ENCODE results near the gene ZDHHC7.

ZDHHC7 gene

DNA sequence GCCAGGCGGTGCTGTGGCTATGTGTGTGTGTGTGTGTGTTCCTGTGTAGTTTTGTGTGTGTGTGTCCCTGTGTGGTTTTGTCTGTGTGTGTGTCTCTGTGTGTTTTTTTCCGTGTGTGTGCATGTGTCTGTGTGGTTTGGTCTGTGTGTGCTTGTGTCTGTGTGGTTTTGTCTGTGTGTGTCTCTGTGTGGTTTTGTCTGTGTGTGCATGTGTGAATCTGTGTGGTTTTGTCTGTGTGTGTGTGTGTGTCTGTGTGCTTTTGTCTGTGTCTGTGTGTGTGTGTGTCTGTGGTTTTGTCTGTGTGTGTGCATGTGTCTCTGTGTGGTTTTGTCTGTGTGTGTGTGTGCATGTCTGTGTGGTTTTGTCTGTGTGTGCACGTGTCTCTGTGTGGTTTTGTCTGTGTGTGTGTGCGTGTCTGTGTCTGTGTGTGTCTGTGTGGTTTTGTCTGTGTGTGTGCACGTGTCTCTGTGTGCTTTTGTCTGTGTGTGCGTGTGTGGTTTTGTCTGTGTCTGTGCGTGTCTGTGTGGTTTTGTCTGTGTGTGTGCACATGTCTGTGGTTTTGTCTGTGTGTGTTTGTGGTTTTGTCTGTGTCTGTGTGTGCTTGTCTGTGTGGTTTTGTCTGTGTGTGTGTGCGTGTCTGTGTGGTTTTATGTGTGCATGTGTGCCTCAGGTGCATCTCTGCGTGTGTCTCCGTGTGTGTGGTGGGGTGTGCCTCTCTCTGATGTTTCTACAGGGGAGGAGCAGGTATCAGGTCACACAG lies 62.3 kb downstream of the ZDHHC7 start:
- TF ChIP-seq, protein P1, sequence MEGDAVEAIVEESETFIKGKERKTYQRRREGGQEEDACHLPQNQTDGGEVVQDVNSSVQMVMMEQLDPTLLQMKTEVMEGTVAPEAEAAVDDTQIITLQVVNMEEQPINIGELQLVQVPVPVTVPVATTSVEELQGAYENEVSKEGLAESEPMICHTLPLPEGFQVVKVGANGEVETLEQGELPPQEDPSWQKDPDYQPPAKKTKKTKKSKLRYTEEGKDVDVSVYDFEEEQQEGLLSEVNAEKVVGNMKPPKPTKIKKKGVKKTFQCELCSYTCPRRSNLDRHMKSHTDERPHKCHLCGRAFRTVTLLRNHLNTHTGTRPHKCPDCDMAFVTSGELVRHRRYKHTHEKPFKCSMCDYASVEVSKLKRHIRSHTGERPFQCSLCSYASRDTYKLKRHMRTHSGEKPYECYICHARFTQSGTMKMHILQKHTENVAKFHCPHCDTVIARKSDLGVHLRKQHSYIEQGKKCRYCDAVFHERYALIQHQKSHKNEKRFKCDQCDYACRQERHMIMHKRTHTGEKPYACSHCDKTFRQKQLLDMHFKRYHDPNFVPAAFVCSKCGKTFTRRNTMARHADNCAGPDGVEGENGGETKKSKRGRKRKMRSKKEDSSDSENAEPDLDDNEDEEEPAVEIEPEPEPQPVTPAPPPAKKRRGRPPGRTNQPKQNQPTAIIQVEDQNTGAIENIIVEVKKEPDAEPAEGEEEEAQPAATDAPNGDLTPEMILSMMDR (IDR thresholded peaks at IDR 0.05; ENCODE audit: poor library complexity, severe bottlenecking), result no peak
- H3K27ac ChIP-seq (ENCODE audit: poor library complexity, severe bottlenecking), result no peak overlapping the region
- no peaks in the 10 kb centered on the region for H3K27me3 ChIP-seq (ENCODE audit: insufficient read depth, poor library complexity, severe bottlenecking)
- ATAC-seq (ENCODE audit: low read depth) (no peak), DNase-seq (ENCODE audit: low spot score) (no peak)
- no peaks in the 10 kb centered on the region for H3K9me3 ChIP-seq (ENCODE audit: severe bottlenecking)
- H3K4me3 ChIP-seq (ENCODE audit: severe bottlenecking), result no peak overlapping the region
- no peaks in the 10 kb centered on the region for H3K4me1 ChIP-seq (ENCODE audit: insufficient read depth, poor library complexity, severe bottlenecking)
- H3K36me3 ChIP-seq (ENCODE audit: low read depth), result no peaks in the 10 kb centered on the region

DNA sequence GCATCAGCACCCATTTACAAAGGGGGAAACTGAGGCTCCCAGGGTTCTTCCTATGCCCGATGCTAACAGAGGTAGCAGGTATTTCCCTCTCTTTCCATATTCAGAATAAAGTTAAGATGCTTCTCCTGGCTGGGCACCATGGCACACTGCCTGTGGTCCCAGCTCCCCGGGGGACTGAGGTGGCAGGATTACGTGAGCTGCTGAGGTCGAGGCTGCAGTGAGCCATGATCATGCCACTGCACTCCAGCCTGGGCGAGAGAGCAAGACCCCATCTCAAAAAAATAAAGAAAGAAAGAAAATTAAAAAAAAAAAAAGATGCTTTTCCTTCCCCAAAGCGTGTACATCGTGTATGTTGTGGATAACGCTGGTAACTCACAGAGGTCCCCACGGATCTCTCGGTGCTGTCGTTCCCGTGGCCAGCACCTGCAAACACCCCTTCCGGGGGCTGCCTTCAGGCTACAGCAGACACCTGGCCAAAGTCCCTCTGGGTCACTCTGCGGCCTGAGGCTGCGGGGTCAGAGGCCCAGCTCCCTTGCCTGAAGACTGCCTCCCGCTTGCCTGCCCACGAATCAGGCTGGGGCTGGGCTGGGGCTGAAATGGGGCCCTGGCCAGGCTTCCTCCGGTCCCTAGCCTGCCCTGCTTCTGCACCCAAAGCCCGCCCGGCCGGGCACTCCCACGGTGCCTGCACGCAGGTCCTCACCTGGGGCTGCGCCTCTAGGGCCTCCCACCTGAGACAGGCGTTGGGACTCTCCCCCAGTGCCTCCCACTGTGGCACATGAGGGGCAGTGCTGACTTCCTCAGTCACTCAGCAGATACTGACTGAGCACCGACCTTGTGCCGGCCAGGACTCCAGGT lies 63.1 kb downstream of the ZDHHC7 start:
- Histone ChIP-seq H3K4me3 (ENCODE audit: severe bottlenecking) (no peak overlapping the region), H3K27me3 (ENCODE audit: insufficient read depth, poor library complexity, severe bottlenecking) (no peaks in the 10 kb centered on the region), H3K4me1 (ENCODE audit: insufficient read depth, poor library complexity, severe bottlenecking) (no peaks in the 10 kb centered on the region), H3K9me3 (ENCODE audit: severe bottlenecking) (no peaks in the 10 kb centered on the region), H3K27ac (ENCODE audit: poor library complexity, severe bottlenecking) (no peak overlapping the region), H3K36me3 (ENCODE audit: low read depth) (no peaks in the 10 kb centered on the region)
- ATAC-seq (ENCODE audit: low read depth) (no peak), DNase-seq (ENCODE audit: low spot score) (no peak)
- TF ChIP-seq, protein P1 (IDR thresholded peaks at IDR 0.05; ENCODE audit: poor library complexity, severe bottlenecking), result no peak

DNA sequence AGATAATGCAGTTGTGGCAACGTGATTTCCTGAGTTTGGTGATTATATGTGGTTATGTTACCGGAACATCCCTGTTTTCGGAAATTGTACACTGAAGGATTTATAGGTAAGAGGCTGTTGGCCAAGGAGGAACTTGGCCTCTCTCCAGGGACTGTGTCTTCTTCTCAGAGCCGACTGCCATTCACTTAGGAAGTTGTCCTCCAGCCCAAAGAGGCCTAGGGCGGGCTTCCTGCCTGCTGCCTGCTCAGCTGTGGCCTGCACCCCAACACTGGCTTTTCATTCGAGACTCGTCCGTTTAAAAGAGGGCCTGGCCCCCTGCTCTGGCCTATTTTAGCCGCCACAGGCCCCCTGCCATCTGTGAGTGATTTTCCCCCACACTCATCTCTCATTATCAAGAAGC lies 64.3 kb downstream of the ZDHHC7 start:
- H3K4me1 ChIP-seq (ENCODE audit: insufficient read depth, poor library complexity, severe bottlenecking), result peaks cover 2% of the 10 kb centered on the region
- no peaks in the 10 kb centered on the region for H3K9me3 ChIP-seq (ENCODE audit: severe bottlenecking)
- H3K27me3 ChIP-seq (ENCODE audit: insufficient read depth, poor library complexity, severe bottlenecking), result no peaks in the 10 kb centered on the region
- TF ChIP-seq, protein P1 (IDR thresholded peaks at IDR 0.05; ENCODE audit: poor library complexity, severe bottlenecking), result no peak
- H3K4me3 ChIP-seq (ENCODE audit: severe bottlenecking), result no peak overlapping the region
- no peak overlapping the region for H3K27ac ChIP-seq (ENCODE audit: poor library complexity, severe bottlenecking)
- no peaks in the 10 kb centered on the region for H3K36me3 ChIP-seq (ENCODE audit: low read depth)
- no peak for DNase-seq (ENCODE audit: low spot score)
- ATAC-seq (ENCODE audit: low read depth), result no peak; the same call in 2 of the 3 replicates

DNA sequence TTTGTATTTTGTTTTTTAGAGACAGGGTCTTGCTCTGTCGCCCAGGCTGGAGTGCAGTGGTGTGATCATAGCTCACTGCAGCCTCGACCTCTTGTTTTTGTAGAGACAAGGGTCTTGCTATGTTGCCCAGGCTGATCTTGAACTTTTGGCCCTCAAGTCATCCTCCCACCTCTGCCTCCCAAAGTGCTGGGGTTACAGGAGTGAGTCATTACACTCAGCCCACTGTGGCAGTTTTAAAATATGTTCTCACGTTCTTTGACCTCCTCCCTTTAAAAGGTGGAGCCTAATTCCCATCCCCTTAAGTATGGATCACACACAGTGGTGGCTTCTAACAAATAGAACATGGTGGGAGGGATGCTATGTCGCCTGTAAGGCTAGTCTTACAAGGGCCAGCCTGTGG lies 67.7 kb downstream of the ZDHHC7 start:
- TF ChIP-seq, protein P1 (IDR thresholded peaks at IDR 0.05; ENCODE audit: poor library complexity, severe bottlenecking), result no peak
- Histone ChIP-seq H3K36me3 (ENCODE audit: low read depth) (no peaks in the 10 kb centered on the region), H3K4me3 (ENCODE audit: severe bottlenecking) (no peak overlapping the region), H3K9me3 (ENCODE audit: severe bottlenecking) (no peaks in the 10 kb centered on the region), H3K27ac (ENCODE audit: poor library complexity, severe bottlenecking) (no peak overlapping the region), H3K4me1 (ENCODE audit: insufficient read depth, poor library complexity, severe bottlenecking) (peaks cover 6% of the 10 kb centered on the region), H3K27me3 (ENCODE audit: insufficient read depth, poor library complexity, severe bottlenecking) (no peaks in the 10 kb centered on the region)
- DNase-seq (ENCODE audit: low spot score) (no peak), ATAC-seq (ENCODE audit: low read depth) (no peak)

Data from RWPE2 (cell line).